PC-9 (cell line): ENCODE measurements around the gene MARS1. TPM values are rescaled to one million over a fixed set of nuclear protein-coding genes. Genes with fewer than 3 reads are reported as not detected.

Experiments used
- BruUV-seq: library from RNA; stranded (reverse); fragments of 400-500 nt; replicated peaks from 2 replicates; lab custom pipeline; 2021; lab: Mats Ljungman, UMichigan
- CTCF ChIA-PET: fragments of 300-600 bp; sonication (Branson Sonifier 250); formaldehyde crosslinking; loops from one replicate; lab custom pipeline; 2022; ENCODE audit warnings: antibody characterized with exemption; lab: Charles Lee
- POLR2A ChIA-PET: fragments of 300-600 bp; sonication (Branson Sonifier 250); formaldehyde crosslinking; loops from one replicate; lab custom pipeline; 2022; ENCODE audit warnings: antibody characterized with exemption; ENCODE audit not compliant: unreplicated experiment; lab: Charles Lee
- DNase-seq, 2 experiments: peaks; one replicate each; pipeline versions ENCODE4 v3.0.0 to v3.0.0-alpha.2; 2015 to 2022; ENCODE audit warnings: mixed read lengths in 1 of 2
- H2AFZ ChIP-seq: fragments of 200-600 bp; sonication (generic); 2 replicates; pipeline ENCODE4 v1.8.1; 2017; ENCODE audit warnings: antibody characterized with exemption
- H3F3A ChIP-seq: fragments of 200-600 bp; sonication (generic); 2 replicates; pipeline ENCODE4 v1.8.1; 2017; ENCODE audit warnings: antibody characterized with exemption, mild to moderate bottlenecking, low read depth; ENCODE audit not compliant: insufficient read depth
- H3K27ac ChIP-seq: fragments of 200-600 bp; sonication (generic); 2 replicates; pipeline ENCODE4 v1.6.1; 2016; ENCODE audit warnings: mixed run types
- H3K27me3 ChIP-seq: fragments of 200-600 bp; sonication (generic); 2 replicates; pipeline ENCODE4 v1.6.1; 2016; ENCODE audit warnings: low read depth, mixed run types; ENCODE audit not compliant: insufficient read depth
- H3K36me3 ChIP-seq: fragments of 200-600 bp; sonication (generic); 2 replicates; pipeline ENCODE4 v1.6.1; 2016; ENCODE audit warnings: low read depth, mixed run types
- H3K4me1 ChIP-seq: fragments of 200-600 bp; sonication (generic); replicated peaks from 2 replicates; pipeline ENCODE4 v1.6.1; 2016; ENCODE audit warnings: mixed run types; ENCODE audit not compliant: insufficient read depth
- H3K4me2 ChIP-seq: fragments of 200-600 bp; sonication (generic); 2 replicates; pipeline ENCODE4 v1.6.1; 2017; ENCODE audit warnings: mixed run types
- H3K4me3 ChIP-seq: fragments of 200-600 bp; sonication (generic); 2 replicates; pipeline ENCODE4 v1.6.1; 2016; ENCODE audit warnings: mixed run types
- H3K79me2 ChIP-seq: fragments of 200-600 bp; sonication (generic); 2 replicates; pipeline ENCODE4 v1.6.1; 2017; ENCODE audit warnings: low read depth, mixed run types
- H3K9me2 ChIP-seq: fragments of 200-600 bp; sonication (generic); 2 replicates; pipeline ENCODE4 v1.8.1; 2017; ENCODE audit warnings: mild to moderate bottlenecking; ENCODE audit not compliant: insufficient read depth
- H3K9me3 ChIP-seq: fragments of 200-600 bp; sonication (generic); 2 replicates; pipeline ENCODE4 v1.8.1; 2016; ENCODE audit warnings: low read depth; ENCODE audit not compliant: insufficient read depth
- H4K20me1 ChIP-seq: fragments of 200-600 bp; sonication (generic); 2 replicates; pipeline ENCODE4 v1.8.1; 2017; ENCODE audit not compliant: insufficient read depth
- EZH2 ChIP-seq: fragments of 200-600 bp; sonication (generic); IDR thresholded peaks from 2 replicates; pipeline ENCODE4 v1.8.0; 2017; ENCODE audit warnings: antibody characterized with exemption, low read depth
- intact Hi-C: fragments of 100-400 bp; cut with micrococcal nuclease; formaldehyde crosslinking; loops from one replicate; pipeline ENCODE4 v1.10.0; 2022; ENCODE audit not compliant: unreplicated experiment
- total RNA-seq: library from RNA; stranded (reverse); gene quantifications from 2 replicates; pipeline ENCODE4 v1.2.3, GENCODE V29; 2021
- TF ChIP-seq, protein P1 (sequence below): fragments of 200-600 bp; sonication (generic); conservative IDR thresholded peaks from 2 replicates; pipeline ENCODE4 v1.6.1; 2017; ENCODE audit warnings: mixed run types, antibody characterized with exemption, mild to moderate bottlenecking, moderate library complexity

Gene MARS1
- total RNA-seq, 1 experiment from 2014 or later, result 307 TPM

DNA sequence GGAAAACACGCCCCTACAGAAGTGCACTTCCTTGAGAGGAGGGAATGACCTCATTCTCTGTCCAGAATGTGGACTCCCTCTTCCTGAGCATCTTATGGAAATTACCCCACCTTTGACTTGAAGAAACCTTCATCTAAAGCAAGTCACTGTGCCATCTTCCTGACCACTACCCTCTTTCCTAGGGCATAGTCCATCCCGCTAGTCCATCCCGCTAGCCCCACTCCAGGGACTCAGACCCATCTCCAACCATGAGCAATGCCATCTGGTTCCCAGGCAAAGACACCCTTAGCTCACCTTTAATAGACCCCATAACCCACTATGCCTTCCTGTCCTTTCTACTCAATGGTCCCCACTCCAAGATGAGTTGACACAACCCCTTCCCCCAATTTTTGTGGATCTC, 37.8 kb upstream of the MARS1 start:
- TF ChIP-seq EZH2, result no peak
- TF ChIP-seq, protein P1, sequence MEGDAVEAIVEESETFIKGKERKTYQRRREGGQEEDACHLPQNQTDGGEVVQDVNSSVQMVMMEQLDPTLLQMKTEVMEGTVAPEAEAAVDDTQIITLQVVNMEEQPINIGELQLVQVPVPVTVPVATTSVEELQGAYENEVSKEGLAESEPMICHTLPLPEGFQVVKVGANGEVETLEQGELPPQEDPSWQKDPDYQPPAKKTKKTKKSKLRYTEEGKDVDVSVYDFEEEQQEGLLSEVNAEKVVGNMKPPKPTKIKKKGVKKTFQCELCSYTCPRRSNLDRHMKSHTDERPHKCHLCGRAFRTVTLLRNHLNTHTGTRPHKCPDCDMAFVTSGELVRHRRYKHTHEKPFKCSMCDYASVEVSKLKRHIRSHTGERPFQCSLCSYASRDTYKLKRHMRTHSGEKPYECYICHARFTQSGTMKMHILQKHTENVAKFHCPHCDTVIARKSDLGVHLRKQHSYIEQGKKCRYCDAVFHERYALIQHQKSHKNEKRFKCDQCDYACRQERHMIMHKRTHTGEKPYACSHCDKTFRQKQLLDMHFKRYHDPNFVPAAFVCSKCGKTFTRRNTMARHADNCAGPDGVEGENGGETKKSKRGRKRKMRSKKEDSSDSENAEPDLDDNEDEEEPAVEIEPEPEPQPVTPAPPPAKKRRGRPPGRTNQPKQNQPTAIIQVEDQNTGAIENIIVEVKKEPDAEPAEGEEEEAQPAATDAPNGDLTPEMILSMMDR, result no peak
- POLR2A ChIA-PET, result no interaction called here

DNA sequence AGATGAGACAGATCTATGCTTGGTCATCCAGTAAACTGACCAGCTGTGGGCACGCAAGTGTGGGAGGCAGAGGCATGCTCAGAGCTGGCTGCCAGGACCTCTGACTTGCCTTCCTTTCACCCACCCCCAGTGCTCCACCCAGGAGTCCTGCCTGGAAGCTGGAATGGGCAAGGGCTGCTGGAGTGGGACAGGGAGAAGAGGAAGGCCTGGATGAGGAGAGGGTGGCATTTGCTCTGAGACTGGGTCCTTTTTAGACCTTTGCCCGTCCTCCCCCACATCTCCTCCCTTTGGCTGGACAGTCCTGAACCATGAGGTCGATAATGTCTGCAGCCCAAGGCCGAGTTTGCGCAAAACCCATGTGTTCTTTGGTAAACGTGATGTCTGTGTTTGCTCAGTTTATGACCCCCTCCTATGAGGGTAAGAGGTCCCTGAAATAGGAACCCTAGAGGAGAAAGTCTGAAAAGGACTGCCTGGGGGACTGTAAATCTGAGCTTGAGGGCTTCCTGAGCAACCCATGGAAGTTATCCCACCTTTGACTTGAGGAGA, 36.6 kb upstream of the MARS1 start:
- no peaks in the 10 kb centered on the region for H3K79me2 ChIP-seq
- BruUV-seq, result no TSS peak
- H3K36me3 ChIP-seq, result no peaks in the 10 kb centered on the region
- no peaks in the 10 kb centered on the region for H4K20me1 ChIP-seq
- H3K4me1 ChIP-seq, result peaks cover 20% of the 10 kb centered on the region
- no peaks in the 10 kb centered on the region for H3K9me3 ChIP-seq
- ChIA-PET CTCF (no interaction called here), POLR2A (no interaction called here)
- no peak for DNase-seq
- H3K27me3 ChIP-seq, result no peaks in the 10 kb centered on the region
- H3K4me2 ChIP-seq, result no peak overlapping the region
- H3F3A ChIP-seq, result no peaks in the 10 kb centered on the region
- no peak overlapping the region for H2AFZ ChIP-seq
- TF ChIP-seq, protein P1, result no peak
- TF ChIP-seq EZH2, result no peak
- intact Hi-C loops, result loop anchor here (10.0 kb wide), 1 partner anchor 453 kb away; no protein-coding TSS in a partner anchor
- no peak overlapping the region for H3K27ac ChIP-seq
- H3K4me3 ChIP-seq, result no peak overlapping the region
- no peaks in the 10 kb centered on the region for H3K9me2 ChIP-seq

More for the DNA sequence above, 37.8 kb upstream of the MARS1 start:
- Histone ChIP-seq H3K9me3 (no peaks in the 10 kb centered on the region), H3F3A (peaks cover 2% of the 10 kb centered on the region; the same call in 1 of the 2 replicates), H3K27ac (no peak overlapping the region), H3K4me2 (no peak overlapping the region), H4K20me1 (no peaks in the 10 kb centered on the region), H3K79me2 (no peaks in the 10 kb centered on the region), H3K4me3 (no peak overlapping the region), H3K36me3 (no peaks in the 10 kb centered on the region), H3K9me2 (no peaks in the 10 kb centered on the region), H3K4me1 (peaks cover 7% of the 10 kb centered on the region), H3K27me3 (no peaks in the 10 kb centered on the region), H2AFZ (no peak overlapping the region)
- BruUV-seq, result no TSS peak
- DNase-seq, result no peak
- intact Hi-C loops, result loop anchor here (10.0 kb wide), 1 partner anchor 455 kb away; no protein-coding TSS in a partner anchor
- CTCF ChIA-PET, result no interaction called here

DNA sequence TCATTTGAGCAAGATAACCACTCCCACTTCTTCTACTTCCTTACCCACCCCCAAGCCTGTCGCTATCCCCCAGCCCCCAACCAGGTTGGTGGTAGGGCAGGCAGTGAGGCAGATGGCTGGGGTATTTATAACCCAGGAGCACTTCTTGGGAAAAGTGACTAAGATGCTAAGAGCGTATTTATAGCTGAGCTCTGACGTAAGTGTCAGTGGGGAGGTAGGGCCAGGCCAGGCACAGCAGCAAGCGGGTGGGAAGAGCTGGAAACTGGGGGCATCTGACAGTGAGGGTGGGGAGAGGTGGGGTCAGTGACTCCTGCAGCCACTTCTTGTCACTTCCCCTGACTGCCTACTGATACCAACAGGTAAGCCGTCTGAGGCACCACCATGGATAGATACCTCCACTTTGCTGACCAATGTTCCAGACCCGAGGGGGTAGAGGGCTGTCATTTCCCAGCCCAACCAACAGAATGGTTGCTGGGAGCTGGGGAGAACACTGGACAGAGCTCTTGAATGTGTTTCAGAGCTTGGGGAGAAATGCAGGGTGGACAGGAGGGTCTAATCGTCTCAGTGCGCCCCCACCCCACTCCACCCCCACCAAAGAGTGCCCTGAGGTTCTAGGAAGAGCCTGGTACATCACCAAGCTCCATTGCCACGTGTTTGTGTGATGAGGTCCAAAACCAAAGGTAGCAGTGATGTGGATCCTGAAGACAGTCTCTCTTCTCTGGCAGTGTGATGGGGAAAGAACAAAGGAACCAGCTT, 35.5 kb upstream of the MARS1 start:
- TF ChIP-seq, protein P1, result no peak
- TF ChIP-seq EZH2, result no peak
- Histone ChIP-seq H3K4me2 (no peak overlapping the region), H3K9me3 (no peaks in the 10 kb centered on the region), H3K79me2 (no peaks in the 10 kb centered on the region), H3K9me2 (no peaks in the 10 kb centered on the region), H3K27me3 (no peaks in the 10 kb centered on the region), H3K4me3 (no peak overlapping the region), H3K36me3 (no peaks in the 10 kb centered on the region), H2AFZ (no peak overlapping the region), H3F3A (no peaks in the 10 kb centered on the region), H3K4me1 (peaks cover 28% of the 10 kb centered on the region), H3K27ac (no peak overlapping the region), H4K20me1 (no peaks in the 10 kb centered on the region)
- ChIA-PET POLR2A (interaction anchor here (0.6 to 0.7 kb wide), 2 partner anchors 137 to 144 kb away, joined by 3 read pairs; no protein-coding TSS in a partner anchor), CTCF (interaction anchor here (0.5 to 1.8 kb wide), 10 partner anchors 44 to 695 kb away, joined by 3 to 30 read pairs (median 4); no protein-coding TSS in a partner anchor)
- BruUV-seq, result no TSS peak
- no peak for DNase-seq
- intact Hi-C loops, result loop anchor here (2.0 to 10.0 kb wide), 2 partner anchors 240 to 452 kb away; no protein-coding TSS in a partner anchor
